Stimulated activated naive CD4-positive, alpha-beta T cell (primary cell): Measurements from ENCODE around the gene NKX2-4.
"Not testable (repeated sequence)": the region's sequence is repeated elsewhere in the genome, so short reads cannot be mapped to it uniquely, and the experiment has no call there.

Source experiments
- DNase-seq, 6 experiments: peaks; one replicate each; lab custom pipeline; 2025; lab: John Stamatoyannopoulos, UW

NKX2-4 gene

DNA sequence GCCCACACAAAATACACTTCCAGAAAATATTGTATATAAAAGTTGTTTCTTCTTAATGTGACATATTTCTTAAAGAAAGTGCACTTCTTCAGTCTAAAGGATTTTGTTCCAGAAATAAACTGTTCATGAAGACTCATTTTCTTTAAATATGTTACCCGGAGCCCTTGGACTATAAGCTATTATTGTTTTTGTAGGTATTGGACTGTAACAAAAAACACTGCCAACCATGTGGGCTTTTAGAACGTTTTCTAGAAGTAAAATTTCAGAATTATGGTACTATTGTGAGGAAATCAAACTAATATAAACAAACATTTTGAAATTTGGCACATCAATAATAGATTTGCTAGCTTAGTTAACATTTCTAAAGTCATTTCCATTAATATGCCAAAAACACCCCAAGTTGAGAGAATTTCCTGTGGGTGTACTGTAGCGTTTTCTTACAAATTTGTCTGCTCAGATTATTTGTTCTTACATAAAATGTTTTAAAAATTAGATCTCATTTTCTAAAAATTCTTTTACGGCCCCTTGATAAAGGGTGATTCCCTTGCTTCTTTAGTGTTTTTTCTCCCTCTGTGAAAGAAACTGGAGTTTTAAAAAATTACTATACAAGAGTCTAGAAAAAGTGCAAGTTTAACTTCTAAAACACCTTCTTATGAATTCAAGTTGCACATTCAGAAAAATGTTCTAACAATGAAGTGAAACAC lies 3.4 kb downstream of the NKX2-4 start:
- no peak for DNase-seq

DNA sequence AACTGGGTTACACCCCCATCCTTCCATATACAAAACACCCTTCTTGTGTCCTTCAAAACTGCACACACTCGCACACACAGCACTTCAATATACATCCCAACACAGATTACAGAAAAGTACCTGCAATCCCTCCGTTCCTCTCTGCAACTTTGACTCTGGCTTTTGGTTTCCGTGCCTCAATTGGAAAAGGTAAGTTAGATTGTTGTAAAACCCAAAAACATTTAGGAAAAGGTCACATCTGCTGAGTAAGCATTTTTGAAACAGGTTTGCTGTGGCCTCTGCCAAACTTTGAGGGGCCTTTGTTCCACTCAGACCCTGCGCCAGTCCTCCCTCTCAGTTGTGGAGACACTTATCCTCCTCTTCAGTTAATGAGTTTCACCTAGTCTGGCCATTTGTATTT lies 4.2 kb downstream of the NKX2-4 start:
- DNase-seq, result no peak

DNA sequence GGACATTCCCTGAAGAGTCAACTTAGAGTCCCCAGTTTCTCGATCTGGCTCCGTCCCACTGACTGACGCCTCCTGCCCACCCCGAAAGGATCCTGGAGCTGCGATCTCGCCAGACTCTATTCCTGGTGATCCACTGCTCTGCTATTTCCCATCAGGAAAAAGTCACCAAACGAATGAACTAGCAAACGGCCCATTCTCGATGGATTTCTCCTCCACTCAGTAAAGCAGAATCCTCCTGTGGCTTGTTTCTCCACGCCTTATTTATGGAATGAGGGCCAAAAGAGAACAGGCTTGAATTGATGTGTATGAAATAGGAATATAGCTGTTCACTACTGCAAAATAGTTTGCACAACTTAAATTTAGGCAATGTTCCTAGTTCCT lies 5.4 kb downstream of the NKX2-4 start:
- no peak for DNase-seq

DNA sequence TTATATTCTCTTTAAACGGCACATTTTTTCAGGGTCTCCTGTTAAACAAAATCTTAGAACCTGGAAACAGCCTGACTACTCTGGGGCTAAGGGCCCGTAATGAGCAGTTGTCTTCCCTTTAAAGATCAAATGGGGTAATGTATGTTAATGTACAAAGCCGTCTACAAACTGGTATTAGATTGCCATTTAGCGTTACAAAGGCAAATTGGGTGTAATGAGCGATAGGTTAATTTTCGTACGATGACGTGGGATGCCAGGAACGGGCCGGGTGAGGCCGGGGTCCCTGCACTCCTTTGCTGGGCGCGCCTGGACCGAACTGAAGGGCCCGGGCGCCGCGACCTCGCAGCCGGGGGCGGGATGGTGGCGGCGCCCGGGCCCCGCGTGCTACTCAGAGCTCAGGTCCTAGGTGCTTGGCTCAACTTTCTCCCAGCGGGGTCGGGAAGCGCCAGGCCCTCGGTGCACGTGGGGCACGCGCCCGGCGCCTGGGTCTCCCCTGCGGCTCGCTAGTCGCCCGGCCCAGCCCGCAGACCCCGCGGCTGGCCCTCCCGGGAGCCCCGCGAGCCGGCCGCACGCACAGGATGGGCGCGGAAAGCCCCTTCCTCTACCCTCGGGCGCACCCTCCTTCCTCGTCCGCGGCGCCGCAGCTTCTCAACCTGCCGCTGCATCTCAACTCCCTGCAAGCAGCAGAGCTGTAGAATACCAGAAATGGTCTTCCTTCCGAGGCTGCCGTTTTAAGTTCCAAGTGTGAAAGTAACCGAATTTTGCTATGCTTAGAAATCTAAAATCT lies 5.9 kb downstream of the NKX2-4 start:
- peak in 1 of 6 experiments; percentile 10 for DNase-seq

DNA sequence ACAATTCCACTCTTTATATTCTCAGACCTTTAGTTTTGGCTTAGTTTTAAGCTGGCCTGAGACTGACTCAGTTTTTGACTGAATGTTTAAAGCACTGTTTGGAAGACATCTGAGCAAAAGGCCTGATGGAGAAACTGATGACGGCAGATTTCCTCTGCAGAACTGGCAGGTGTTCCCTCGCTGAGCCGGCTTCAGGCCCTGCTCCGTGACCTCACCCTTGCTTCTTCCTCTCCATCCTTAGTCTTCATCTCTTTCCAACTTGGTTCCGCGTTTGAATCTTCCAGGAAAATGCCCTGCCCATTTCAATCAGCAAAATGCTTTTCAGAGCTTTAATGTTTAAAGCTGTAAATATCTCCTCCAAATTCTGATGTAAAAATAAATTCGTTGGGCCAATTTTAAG lies 6.6 kb downstream of the NKX2-4 start:
- no peak for DNase-seq

DNA sequence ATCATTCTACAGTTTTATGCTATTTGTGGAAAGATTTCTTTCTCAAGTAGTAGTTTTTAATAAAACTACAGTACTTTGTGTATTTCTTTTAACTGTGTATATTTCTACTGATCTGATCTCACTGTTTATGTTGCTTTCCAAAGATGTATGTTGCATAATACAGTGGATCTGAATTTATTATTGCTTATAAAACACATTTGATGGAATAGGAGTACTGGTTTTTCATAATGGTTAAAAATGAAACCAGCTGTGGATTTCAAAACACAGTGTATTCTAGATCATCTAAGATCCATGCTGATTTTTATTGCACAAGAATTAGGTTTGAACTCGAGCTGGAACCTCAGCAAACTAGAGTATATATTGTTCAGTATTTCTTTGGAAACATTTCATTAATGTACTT lies 8.0 kb downstream of the NKX2-4 start:
- no peak for DNase-seq

DNA sequence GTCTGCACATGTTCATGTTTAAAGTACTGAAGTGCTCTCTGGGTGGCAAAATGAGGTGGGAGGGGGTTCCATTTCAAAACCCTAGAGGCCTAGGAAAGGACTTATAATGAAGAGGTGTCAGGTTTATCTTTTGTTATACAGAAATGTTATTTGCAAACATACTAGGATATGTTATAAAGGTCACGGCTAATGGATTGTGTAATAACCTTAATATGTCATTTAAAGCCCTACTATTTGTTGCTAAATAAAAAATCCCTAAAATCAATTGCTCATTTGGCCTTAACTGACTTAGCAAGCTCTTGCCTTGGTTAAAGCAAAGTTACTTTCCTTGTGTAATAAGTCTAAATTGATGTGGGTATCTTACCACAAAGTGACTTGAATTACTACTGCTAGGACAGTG lies 8.8 kb downstream of the NKX2-4 start:
- DNase-seq, result no peak

DNA sequence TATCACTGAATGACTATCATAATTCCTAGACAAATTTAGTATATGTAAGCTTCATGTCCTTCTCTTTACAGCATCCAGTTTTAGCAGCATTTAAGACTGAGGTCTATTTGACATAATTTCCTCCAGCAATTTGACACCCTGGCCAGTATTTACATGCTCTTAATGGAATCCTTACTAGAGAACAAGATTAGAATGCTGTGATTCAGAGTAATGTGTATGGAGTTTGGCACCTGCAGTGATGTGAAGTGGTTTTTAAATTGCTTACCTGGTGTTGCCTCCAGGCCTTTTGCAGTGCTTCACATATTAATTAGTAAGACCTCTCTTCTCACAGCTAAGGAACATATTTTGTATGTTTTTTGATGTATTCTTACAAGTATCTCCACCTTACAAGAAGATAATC lies 9.8 kb downstream of the NKX2-4 start:
- DNase-seq, result no peak

DNA sequence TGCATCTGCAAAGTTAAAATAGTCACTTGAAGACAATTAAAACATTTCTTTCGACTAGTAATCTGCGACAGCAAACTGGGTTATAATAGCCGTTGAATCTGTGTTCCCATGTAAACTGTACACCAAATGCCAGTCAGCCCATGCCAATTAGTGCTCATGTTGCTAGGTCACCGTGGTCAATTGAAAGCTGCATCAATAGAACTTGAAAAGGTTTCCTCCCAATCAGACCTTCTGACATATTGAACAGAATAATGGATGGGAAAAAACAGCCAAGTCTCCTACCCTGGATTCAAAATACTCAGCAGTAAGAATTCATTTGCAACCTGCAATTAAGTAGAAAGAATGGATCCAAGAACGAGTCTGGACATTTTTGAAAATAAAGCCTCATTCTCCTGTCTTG lies 11.2 kb downstream of the NKX2-4 start:
- DNase-seq, result no peak

DNA sequence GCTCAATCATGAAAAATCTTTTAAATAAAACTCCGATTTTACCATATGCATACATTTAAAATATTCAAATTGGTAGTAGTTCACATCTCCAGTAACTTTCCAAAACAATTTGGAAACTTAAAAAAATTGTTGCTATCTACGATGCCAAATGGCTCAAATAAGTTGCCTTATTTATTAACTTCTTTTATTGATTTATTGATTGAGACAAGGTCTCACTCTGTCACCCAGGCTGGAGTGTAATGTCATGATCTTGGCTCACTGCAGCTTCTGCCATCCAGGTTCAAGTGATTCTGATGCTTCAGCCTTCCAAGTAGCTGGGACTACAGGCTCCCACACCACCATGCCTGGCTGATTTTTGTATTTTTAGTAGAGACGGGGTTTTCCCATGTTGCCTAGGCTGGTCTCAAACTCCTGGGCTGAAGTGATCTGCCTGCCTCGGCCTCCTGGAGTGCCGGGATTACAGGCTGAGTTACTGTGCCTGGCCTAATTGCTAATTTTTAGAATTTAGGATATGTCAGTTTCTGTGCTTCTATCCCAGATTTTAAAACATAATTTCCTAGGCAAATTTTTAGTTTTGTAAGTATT lies 12.9 kb downstream of the NKX2-4 start:
- DNase-seq, result no peak

DNA sequence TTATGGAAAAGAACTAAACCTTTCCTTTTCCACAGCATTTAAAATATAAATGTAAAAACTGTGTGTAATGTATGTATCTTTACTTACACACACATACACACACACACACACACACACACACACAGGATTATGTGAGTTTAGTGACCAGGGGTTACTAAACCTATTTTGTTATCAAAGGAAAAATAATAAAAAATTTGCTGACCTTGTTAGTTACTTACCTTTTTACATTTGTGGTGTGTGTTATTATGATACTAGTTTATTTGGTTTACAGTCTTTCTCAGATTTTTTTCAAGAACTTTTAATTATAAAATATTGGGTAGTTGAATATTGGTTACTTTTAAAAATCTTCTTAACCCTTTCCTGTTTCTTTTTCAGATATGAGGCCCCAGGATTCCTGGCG lies 15.7 kb downstream of the NKX2-4 start:
- no peak for DNase-seq

DNA sequence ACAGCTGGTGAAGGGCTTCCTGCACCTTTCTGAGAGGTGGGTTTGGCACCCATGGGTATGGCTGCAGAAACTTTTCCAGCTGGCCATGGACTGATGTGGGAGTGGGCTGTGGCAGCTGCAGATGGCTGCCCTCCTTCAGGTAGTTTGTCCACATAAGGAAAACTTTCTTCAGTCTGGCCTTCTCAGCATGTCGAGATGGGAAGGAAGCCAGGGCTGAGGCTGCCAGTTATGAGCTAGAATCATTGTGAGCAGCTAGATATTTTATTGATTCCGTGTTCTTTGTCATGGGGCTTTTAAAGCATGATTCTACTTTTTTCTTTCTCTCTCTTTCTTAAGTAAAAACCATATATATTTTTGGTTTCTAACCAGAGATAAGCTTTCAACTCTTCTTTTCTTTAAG lies 16.6 kb downstream of the NKX2-4 start:
- no peak for DNase-seq

DNA sequence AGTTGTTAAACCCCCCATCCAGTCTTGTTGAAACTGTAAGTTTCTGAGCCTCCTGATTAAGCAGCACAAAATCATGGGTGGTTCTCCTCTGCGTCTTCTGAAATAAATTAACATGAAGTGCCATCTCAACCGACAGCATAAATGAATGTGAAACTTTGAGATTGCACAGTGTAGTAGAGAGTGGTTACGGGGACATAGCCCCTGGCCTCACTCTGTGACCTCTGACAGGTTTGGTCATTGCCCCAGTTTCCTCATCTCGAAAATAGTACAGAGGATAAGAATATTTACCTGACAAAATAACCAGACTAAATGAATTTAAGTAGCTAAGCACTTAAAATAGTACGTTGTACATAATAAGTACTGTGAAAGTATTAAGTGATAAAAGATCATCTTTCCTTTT lies 19.1 kb downstream of the NKX2-4 start:
- DNase-seq, result no peak

DNA sequence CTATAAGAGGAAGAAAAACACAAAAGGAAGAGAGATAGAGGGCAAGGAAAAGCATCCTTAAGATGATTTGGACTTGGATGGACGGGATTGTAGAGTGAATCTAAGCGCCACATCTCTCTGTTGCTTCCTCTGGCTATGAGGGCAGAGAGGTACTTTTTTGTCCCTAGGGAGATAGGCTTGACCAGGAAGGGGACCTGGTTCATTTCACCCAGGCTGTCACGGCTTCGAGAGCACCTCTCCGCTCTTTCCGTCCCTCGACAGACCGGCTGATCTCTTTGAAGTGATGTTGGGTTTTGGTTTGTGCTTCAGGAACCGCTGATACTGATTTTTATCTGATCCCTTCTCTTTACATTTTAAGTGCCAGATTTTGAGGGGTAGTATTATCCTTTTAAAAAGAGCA lies 19.6 kb downstream of the NKX2-4 start:
- DNase-seq, result no peak

DNA sequence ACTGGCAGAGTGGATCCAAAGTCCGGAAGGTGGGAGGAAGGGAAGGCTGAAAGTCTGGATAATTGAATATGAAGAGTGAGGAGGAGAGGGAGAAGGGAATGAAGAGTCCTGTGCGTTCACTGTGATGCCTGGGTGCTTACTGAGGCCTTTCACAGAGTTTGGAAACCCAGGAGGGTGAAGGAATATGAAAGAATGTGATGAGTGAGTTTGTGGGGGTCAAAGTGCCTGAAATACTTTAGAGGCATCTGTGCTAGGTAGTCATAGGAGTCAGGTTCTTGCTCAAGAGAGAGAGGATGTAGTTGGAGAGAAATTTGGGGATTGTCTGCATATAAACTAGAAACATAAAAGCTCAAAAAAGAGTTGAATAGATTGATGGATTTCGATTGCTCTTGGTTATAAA lies 20.7 kb downstream of the NKX2-4 start:
- DNase-seq, result no peak

DNA sequence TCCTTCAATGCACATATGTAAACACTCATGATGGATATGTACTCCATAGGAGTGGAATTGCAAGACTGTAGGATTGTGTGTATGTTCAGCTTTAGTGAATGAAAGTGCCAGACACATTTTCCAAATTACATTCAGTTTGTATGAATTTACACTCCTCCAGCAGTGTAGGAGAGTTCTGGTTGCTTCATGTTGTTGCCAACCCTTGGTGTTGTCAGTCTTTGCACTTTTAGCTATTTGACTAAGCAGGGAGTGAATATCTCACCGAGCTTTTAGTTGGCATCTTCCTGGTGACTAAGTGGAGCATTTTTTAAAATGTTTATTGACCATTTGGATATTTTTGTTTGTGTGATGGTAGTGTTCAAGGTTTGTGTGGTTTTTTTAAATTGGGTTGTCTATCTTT lies 23.9 kb downstream of the NKX2-4 start:
- DNase-seq, result no peak

DNA sequence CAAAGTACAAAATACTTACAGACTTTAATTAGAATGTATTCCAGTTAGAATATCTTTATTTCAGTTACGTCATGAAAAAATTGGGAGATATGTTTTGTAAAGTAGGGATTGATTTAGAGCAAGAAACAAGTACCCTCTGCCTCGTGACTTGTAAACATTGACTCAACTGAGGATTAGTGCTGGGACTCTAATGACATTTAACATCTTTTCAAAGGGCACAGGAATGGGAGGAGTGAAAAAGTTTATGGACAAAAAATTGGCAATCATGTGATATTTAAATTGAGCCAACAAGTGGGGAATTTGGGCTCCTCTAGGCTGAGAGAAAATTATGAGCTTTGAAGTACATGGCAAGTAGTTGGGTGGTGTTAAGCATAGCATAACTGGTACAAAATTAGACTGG lies 25.3 kb downstream of the NKX2-4 start:
- no peak for DNase-seq

DNA sequence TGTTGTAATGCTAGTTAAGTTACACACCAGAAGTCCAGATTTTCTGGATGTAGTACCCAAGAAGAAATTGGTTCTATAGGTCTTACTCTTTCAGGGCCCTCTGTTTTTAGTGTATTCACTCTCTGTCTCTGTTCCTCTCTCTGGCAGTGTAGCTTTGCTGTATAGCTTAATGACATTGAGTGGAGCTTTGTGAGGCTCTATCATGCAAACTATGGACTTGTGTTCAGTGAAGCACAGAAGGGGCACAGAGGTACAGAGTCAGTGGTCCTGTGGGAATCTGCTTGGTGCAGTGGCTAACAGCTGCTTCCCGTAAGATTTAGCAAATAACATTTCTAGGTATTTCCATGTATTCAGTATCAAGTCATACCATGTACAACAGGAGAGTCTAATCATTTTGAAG lies 26.1 kb downstream of the NKX2-4 start:
- DNase-seq, result no peak

DNA sequence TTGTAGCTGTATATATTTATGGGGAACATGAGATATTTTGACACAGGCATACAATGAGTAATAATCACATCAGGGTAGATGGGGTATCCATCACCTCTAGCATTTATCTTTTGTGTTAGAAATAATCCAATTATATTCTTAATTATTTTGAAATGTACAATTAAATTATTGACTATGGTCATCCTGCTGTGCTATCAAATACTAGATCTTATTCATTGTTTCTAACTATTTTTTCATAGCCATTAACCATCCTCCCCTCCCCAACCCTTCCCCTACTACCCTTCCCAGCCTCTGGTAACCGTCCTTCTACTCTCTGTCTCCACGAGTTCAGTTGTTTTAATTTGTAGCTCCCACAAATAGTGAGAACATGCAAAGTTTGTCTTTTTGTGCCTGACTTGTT lies 28.5 kb downstream of the NKX2-4 start:
- DNase-seq, result no peak

DNA sequence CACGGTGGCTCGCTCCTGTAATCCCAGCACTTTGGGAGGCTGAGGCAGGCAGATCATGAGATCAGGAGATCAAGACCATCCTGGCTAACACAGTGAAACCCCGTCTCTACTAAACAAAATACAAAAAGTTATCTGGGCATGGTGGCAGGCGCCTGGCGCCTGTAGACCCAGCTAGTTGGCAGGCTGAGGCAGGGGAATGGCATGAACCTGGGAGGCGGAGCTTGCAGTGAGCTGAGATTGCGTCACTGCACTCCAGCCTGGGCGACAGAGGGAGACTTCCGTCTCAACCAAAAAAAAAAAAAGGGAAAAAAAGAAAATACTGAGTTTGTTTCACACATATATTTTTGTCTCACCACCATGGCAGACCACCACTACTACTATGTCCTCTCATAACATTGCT lies 31.1 kb downstream of the NKX2-4 start:
- not testable (repeated sequence) for DNase-seq

DNA sequence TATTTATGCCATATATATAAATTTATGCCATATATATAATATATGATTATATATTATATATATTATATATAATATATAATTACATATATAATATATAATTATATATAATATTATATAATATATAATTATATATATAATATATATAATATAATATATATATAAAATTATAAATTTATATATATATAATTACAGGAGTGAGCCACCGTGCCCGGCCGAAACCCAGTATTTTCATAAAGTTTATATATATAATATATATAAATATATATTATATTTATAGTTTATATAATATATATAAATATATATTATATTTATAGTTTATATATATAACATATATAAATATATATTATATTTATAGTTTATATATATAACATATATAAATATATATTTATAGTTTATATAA lies 31.6 kb downstream of the NKX2-4 start:
- DNase-seq, result no peak

DNA sequence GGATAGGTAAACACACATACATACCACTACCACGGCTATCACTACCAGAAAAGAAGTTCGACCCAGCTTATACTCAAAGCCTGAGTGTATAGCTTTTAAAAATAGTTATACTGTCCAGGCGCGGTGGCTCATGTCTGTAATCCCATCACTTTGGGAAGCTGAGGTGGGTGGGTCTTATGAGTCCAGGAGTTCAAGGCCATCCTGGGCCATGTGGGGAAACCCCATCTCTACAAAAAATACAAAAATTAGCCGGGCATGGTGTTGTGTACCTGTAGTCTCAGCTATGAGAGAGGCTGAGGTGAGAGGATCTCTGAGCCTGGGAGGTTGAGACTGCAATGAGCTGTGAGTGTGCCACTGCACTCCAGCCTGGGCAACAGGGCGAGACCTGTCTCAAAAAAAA lies 32.9 kb downstream of the NKX2-4 start:
- no peak for DNase-seq

DNA sequence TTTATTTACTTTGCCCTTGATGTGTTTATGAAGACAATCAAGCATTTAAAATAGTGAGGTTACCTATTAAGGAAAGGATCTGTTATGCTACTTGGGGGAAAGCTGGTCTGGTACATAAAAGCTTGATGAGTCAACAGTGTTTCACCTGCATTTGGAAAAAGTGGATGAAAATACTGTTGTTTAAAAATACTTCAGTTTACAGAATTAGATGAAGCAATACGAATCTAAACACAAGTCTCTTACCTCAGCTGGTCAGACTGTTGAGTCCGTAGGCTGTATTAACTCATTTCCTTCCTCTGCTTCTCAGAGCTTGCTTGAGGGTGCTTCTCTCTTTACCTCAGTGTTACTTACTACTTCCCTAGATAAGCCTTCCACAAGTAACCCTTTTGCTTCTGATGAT lies 36.1 kb downstream of the NKX2-4 start:
- DNase-seq, result no peak

DNA sequence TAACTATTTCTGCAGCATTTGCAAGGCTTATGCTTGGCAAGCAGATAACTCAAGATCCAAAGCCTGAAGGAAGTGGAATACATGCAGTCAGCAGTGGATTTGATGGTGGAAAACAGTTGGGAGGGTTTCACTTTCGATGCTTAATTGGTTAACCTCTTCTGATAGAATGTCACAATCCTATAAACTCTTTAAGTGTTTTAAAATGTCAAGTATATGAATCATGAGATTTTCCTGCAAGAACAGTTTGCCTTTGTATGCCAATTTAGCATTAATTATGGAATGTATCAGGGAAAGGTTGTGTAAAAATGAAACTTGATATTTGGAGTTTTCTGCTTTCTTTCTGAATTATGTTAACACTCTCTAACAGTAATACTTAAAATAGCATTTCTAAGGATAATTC lies 36.6 kb downstream of the NKX2-4 start:
- DNase-seq, result no peak
